Nephron progenitor cell (in vitro differentiated cells): ENCODE results near the gene PIK3R1.

Experiments
- DNase-seq: peaks from one replicate; pipeline ENCODE4 v3.0.0; 2021
- H3K27ac Mint-ChIP-seq: 2 replicates; pipeline ENCODE4 v1.8.0; 2021; ENCODE audit warnings: mild to moderate bottlenecking, moderate library complexity, mixed read lengths
- H3K27me3 Mint-ChIP-seq: 2 replicates; pipeline ENCODE4 v1.8.0; 2021; ENCODE audit warnings: mild to moderate bottlenecking, low read depth, mixed read lengths; ENCODE audit not compliant: poor library complexity
- H3K36me3 Mint-ChIP-seq: 2 replicates; pipeline ENCODE4 v1.8.0; 2021; ENCODE audit warnings: low read depth, mixed read lengths
- H3K4me1 Mint-ChIP-seq: 2 replicates; pipeline ENCODE4 v1.8.0; 2021; ENCODE audit warnings: mixed read lengths
- H3K4me3 Mint-ChIP-seq: 2 replicates; pipeline ENCODE4 v1.8.0; 2021; ENCODE audit warnings: mild to moderate bottlenecking, moderate library complexity, mixed read lengths
- H3K9me3 Mint-ChIP-seq: 2 replicates; pipeline ENCODE4 v1.8.0; 2021; ENCODE audit warnings: mild to moderate bottlenecking, moderate library complexity, mixed read lengths
- CTCF ChIP-seq: fragments of 200-600 bp; sonication (generic); IDR thresholded peaks from 2 replicates; pipeline ENCODE4 v1.5.0; 2021; ENCODE audit warnings: antibody characterized with exemption

Gene PIK3R1

GRCh38 chr5:68289498-68289897, 73.9 kb downstream of the PIK3R1 start:
- Mint-ChIP-seq H3K9me3 (no peaks in the 10 kb centered on the region), H3K27me3 (no peaks in the 10 kb centered on the region), H3K4me3 (peak overlapping the region; percentile 87), H3K27ac (no peak overlapping the region), H3K4me1 (peaks cover 61% of the 10 kb centered on the region), H3K36me3 (peaks cover 22% of the 10 kb centered on the region)
- no peak for DNase-seq
- TF ChIP-seq CTCF: no peak

- H3K36me3 Mint-ChIP-seq: peaks cover 29% of the 10 kb centered on the region
- H3K9me3 Mint-ChIP-seq: no peaks in the 10 kb centered on the region
- no peaks in the 10 kb centered on the region for H3K27me3 Mint-ChIP-seq
- no peak for TF ChIP-seq CTCF
- no peak for DNase-seq
- H3K4me3 Mint-ChIP-seq: peak overlapping the region; percentile 29
- no peak overlapping the region for H3K27ac Mint-ChIP-seq
- H3K4me1 Mint-ChIP-seq: peaks cover 57% of the 10 kb centered on the region
Measured at GRCh38 chr5:68290260-68290674, 74.7 kb downstream of the PIK3R1 start.

- Mint-ChIP-seq H3K36me3 (peaks cover 33% of the 10 kb centered on the region), H3K4me3 (peak overlapping the region; percentile 29), H3K9me3 (no peaks in the 10 kb centered on the region), H3K27me3 (no peaks in the 10 kb centered on the region), H3K4me1 (peaks cover 51% of the 10 kb centered on the region), H3K27ac (peak overlapping the region; percentile 82)
- no peak for DNase-seq
- TF ChIP-seq CTCF: no peak
Measured at GRCh38 chr5:68290847-68291246, 75.3 kb downstream of the PIK3R1 start.

- H3K27ac Mint-ChIP-seq: no peak overlapping the region
- no peaks in the 10 kb centered on the region for H3K27me3 Mint-ChIP-seq
- peaks cover 44% of the 10 kb centered on the region for H3K4me1 Mint-ChIP-seq
- H3K9me3 Mint-ChIP-seq: no peaks in the 10 kb centered on the region
- no peak for TF ChIP-seq CTCF
- no peak for DNase-seq
- peaks cover 48% of the 10 kb centered on the region for H3K36me3 Mint-ChIP-seq
- no peak overlapping the region for H3K4me3 Mint-ChIP-seq
Measured at GRCh38 chr5:68292316-68292715, 76.8 kb downstream of the PIK3R1 start.

- H3K4me1 Mint-ChIP-seq: peaks cover 19% of the 10 kb centered on the region
- H3K27me3 Mint-ChIP-seq: no peaks in the 10 kb centered on the region
- no peak for TF ChIP-seq CTCF
- peaks cover 82% of the 10 kb centered on the region for H3K36me3 Mint-ChIP-seq
- no peak overlapping the region for H3K4me3 Mint-ChIP-seq
- H3K27ac Mint-ChIP-seq: no peak overlapping the region
- no peak for DNase-seq
- H3K9me3 Mint-ChIP-seq: no peaks in the 10 kb centered on the region
Measured at GRCh38 chr5:68295772-68296171, 80.2 kb downstream of the PIK3R1 start.

GRCh38 chr5:68296895-68297294, 81.3 kb downstream of the PIK3R1 start:
- peaks cover 91% of the 10 kb centered on the region for H3K36me3 Mint-ChIP-seq
- peak overlapping the region; percentile 18 for H3K27ac Mint-ChIP-seq

More at GRCh38 chr5:68296895-68297294, 81.3 kb downstream of the PIK3R1 start:
- Mint-ChIP-seq H3K9me3 (no peaks in the 10 kb centered on the region), H3K4me1 (peaks cover 14% of the 10 kb centered on the region), H3K4me3 (no peak overlapping the region), H3K27me3 (no peaks in the 10 kb centered on the region)
- no peak for DNase-seq
- TF ChIP-seq CTCF: no peak
